Liver (tissue), 9 donors: ENCODE measurements around the gene SDHAF1. TPM values are rescaled to one million over a fixed set of nuclear protein-coding genes. Genes with fewer than 3 reads are reported as not detected.
"Not testable (repeated sequence)": the region's sequence is repeated elsewhere in the genome, so short reads cannot be mapped to it uniquely, and the experiment has no call there.

ENCODE experiments used
- DNase-seq: peaks from one replicate; pipeline ENCODE4 v3.0.0-alpha.2; 2017; ENCODE audit warnings: low spot score
- H3K27ac ChIP-seq, 2 donors: one replicate each; pipeline ENCODE4 v1.7.0; 2013; ENCODE audit warnings: inconsistent platforms in 2 of 2, low read length in 2 of 2, control low read depth in 1 of 2, low read depth in 1 of 2, mild to moderate bottlenecking in 1 of 2
- H3K27me3 ChIP-seq, 4 donors: one replicate each; pipeline versions ENCODE4 v1.6.1 to v1.7.0; 2013; ENCODE audit warnings: low read length in 3 of 4, inconsistent platforms in 1 of 4, mild to moderate bottlenecking in 1 of 4, moderate library complexity in 1 of 4; ENCODE audit not compliant: control insufficient read depth in 4 of 4, insufficient read depth in 4 of 4
- H3K36me3 ChIP-seq, 4 donors: one replicate each; pipeline versions ENCODE4 v1.6.1 to v1.7.0; 2013; ENCODE audit warnings: low read length in 3 of 4, mild to moderate bottlenecking in 3 of 4, low read depth in 1 of 4, moderate library complexity in 1 of 4; ENCODE audit not compliant: control insufficient read depth in 4 of 4, insufficient read depth in 3 of 4
- H3K4me1 ChIP-seq, 4 donors: one replicate each; pipeline versions ENCODE4 v1.6.1 to v1.7.0; 2013; ENCODE audit warnings: low read length in 3 of 4, mild to moderate bottlenecking in 3 of 4, moderate library complexity in 1 of 4; ENCODE audit not compliant: control insufficient read depth in 4 of 4, insufficient read depth in 4 of 4
- H3K4me3 ChIP-seq, 3 donors: one replicate each; pipeline versions ENCODE4 v1.6.1 to v1.7.0; 2013; ENCODE audit warnings: low read length in 3 of 3, control low read depth in 1 of 3, low read depth in 1 of 3, mild to moderate bottlenecking in 1 of 3
- H3K9ac ChIP-seq, 2 donors: one replicate each; pipeline ENCODE4 v1.7.0; 2013; ENCODE audit warnings: low read length in 2 of 2, mild to moderate bottlenecking in 2 of 2, moderate library complexity in 2 of 2, control low read depth in 1 of 2, low read depth in 1 of 2
- H3K9me3 ChIP-seq, 4 donors: one replicate each; pipeline versions ENCODE4 v1.6.1 to v1.7.0; 2013; ENCODE audit warnings: low read length in 3 of 4; ENCODE audit not compliant: control insufficient read depth in 4 of 4
- EGR1 ChIP-seq, 2 donors: IDR thresholded peaks; 2 replicates each; pipeline ENCODE4 v1.6.1; 2016 to 2018; ENCODE audit warnings: antibody characterized with exemption in 2 of 2, low read depth in 2 of 2
- FOXA1 ChIP-seq: IDR thresholded peaks from 2 replicates; pipeline ENCODE4 v1.6.1; 2016; ENCODE audit warnings: antibody characterized with exemption
- FOXA2 ChIP-seq: IDR thresholded peaks from 2 replicates; pipeline ENCODE4 v1.6.1; 2016; ENCODE audit warnings: antibody characterized with exemption
- GABPA ChIP-seq, 2 donors: IDR thresholded peaks in 1 of 2; conservative IDR thresholded peaks in 1 of 2; 2 replicates each; pipeline ENCODE4 v1.6.1; 2016; ENCODE audit warnings: antibody characterized with exemption in 2 of 2, mild to moderate bottlenecking in 1 of 2, moderate library complexity in 1 of 2
- HNF4A ChIP-seq, 2 donors: conservative IDR thresholded peaks; 2 replicates each; pipeline ENCODE4 v1.6.1; 2016; ENCODE audit warnings: antibody characterized with exemption in 2 of 2, mild to moderate bottlenecking in 2 of 2
- HNF4G ChIP-seq: IDR thresholded peaks from 2 replicates; pipeline ENCODE4 v1.6.1; 2016; ENCODE audit warnings: antibody characterized with exemption
- JUND ChIP-seq, 2 donors: IDR thresholded peaks; 2 replicates each; pipeline ENCODE4 v1.6.1; 2016; ENCODE audit warnings: antibody characterized with exemption in 2 of 2
- NR2F2 ChIP-seq: IDR thresholded peaks from 2 replicates; pipeline ENCODE4 v1.6.1; 2016; ENCODE audit warnings: antibody characterized with exemption
- RAD21 ChIP-seq, 2 donors: IDR thresholded peaks; 2 replicates each; pipeline ENCODE4 v1.6.1; 2016; ENCODE audit warnings: antibody characterized with exemption in 2 of 2, mild to moderate bottlenecking in 2 of 2
- RXRA ChIP-seq, 2 donors: IDR thresholded peaks; 2 replicates each; pipeline ENCODE4 v1.6.1; 2017 to 2018; ENCODE audit warnings: antibody characterized with exemption in 2 of 2, mild to moderate bottlenecking in 1 of 2
- SP1 ChIP-seq: IDR thresholded peaks from 2 replicates; pipeline ENCODE4 v1.6.1; 2018; ENCODE audit warnings: antibody characterized with exemption, mild to moderate bottlenecking
- TAF1 ChIP-seq: conservative IDR thresholded peaks from 2 replicates; pipeline ENCODE4 v1.6.1; 2016; ENCODE audit warnings: antibody characterized with exemption, mild to moderate bottlenecking
- YY1 ChIP-seq: IDR thresholded peaks from 2 replicates; pipeline ENCODE4 v1.6.1; 2016; ENCODE audit warnings: antibody characterized with exemption, mild to moderate bottlenecking
- WGBS: extraction: QIAGEN DNeasy Blood & Tissue Kit; methylation state at CpG from one replicate; pipeline ENCODE4 v1.1.7; 2013; 5-methylcytosine and 5-hydroxymethylcytosine counted together
- polyA plus RNA-seq, 2 donors: library from polyadenylated mRNA; stranded (reverse) in 1 of 2; unstranded in 1 of 2; fragments of 200-250 nt in 1 of 2; fragments of >200 nt in 1 of 2; fragmentation: Nextera tagmentation in 1 of 2; extraction: Ambion mirVana in 1 of 2; gene quantifications; one replicate each; pipeline versions ENCODE4 v1.2.1 to v1.2.3, GENCODE V29; 2013 to 2015
- total RNA-seq, 2 donors: library from RNA; depleted of rRNA; stranded (reverse); fragments of >200 nt; gene quantifications; one replicate each; pipeline ENCODE4 v1.2.3, GENCODE V29; 2014
- TF ChIP-seq, protein P1 (sequence below): IDR thresholded peaks from 2 replicates; pipeline ENCODE4 v1.6.1; 2016; ENCODE audit warnings: antibody characterized with exemption
- TF ChIP-seq, protein P2 (sequence below): IDR thresholded peaks from 2 replicates; pipeline ENCODE4 v1.6.1; 2016; ENCODE audit warnings: antibody characterized with exemption
- TF ChIP-seq, protein P3 (sequence below): IDR thresholded peaks from 2 replicates; pipeline ENCODE4 v1.6.1; 2016; ENCODE audit warnings: antibody characterized with exemption
- TF ChIP-seq, protein P4 (sequence below): fragments of 150-350 bp; IDR thresholded peaks from 2 replicates; pipeline ENCODE4 v1.5.1; 2017; ENCODE audit warnings: improper control_type of control experiment, low read depth, low read length; ENCODE audit not compliant: missing input control
- TF ChIP-seq, protein P5 (sequence below): IDR thresholded peaks from 2 replicates; pipeline ENCODE4 v1.6.1; 2016; ENCODE audit warnings: antibody characterized with exemption, mild to moderate bottlenecking
- donor health status: healthy.
- donor health status: healthy.
- donor health status: healthy.
- donor health status: healthy.
- donor health status: healthy.

SDHAF1 gene
- total and polyA plus RNA-seq, 4 donors = 8.4 to 28.4 (median 18.9) TPM

DNA sequence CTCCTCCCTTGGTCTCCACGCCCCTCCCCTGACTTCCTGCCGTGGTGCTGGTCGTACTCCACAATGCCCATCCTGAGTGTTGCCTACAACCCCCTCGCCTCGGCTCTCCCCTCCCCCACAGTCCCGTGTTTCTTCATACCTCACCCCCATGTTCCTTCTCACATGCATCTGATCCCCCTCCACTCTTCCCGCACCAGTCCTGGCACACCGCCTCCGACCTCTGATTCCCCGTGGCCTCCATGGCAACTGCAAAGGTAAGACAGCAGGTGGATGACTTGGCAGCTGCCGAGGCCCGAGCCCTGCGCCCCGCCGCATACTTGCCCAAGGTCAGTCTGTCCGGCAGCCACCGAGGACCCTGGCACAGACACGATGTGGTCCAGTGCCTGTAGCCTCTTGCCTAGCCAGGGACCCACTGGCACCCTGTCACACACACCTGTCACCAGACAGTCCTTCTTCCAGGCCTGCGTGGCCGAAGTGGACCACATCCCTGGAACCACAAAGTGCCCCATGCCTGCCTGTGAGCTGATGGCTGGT lies 16.1 kb upstream of the SDHAF1 start:
- Histone ChIP-seq H3K27ac (no peak overlapping the region), H3K36me3 (no peaks in the 10 kb centered on the region), H3K9ac (no peak overlapping the region), H3K9me3 (no peaks in the 10 kb centered on the region), H3K27me3 (no peaks in the 10 kb centered on the region), H3K4me1 (no peaks in the 10 kb centered on the region), H3K4me3 (no peak overlapping the region)
- TF ChIP-seq FOXA1 (no peak), EGR1 (IDR thresholded peaks at IDR 0.05; ENCODE audit: low read depth in 2 of 2) (no peak), JUND (IDR thresholded peaks at IDR 0.05) (no peak), GABPA (IDR thresholded peaks at IDR 0.05 in 1 of 2, conservative IDR thresholded peaks at IDR 0.05 in 1 of 2) (no peak), RXRA (IDR thresholded peaks at IDR 0.05) (no peak), NR2F2 (no peak), HNF4A (conservative IDR thresholded peaks at IDR 0.05) (no peak), YY1 (no peak), FOXA2 (no peak), HNF4G (no peak)
- TF ChIP-seq, protein P1, sequence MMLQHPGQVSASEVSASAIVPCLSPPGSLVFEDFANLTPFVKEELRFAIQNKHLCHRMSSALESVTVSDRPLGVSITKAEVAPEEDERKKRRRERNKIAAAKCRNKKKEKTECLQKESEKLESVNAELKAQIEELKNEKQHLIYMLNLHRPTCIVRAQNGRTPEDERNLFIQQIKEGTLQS = no peak
- TF ChIP-seq, protein P2, sequence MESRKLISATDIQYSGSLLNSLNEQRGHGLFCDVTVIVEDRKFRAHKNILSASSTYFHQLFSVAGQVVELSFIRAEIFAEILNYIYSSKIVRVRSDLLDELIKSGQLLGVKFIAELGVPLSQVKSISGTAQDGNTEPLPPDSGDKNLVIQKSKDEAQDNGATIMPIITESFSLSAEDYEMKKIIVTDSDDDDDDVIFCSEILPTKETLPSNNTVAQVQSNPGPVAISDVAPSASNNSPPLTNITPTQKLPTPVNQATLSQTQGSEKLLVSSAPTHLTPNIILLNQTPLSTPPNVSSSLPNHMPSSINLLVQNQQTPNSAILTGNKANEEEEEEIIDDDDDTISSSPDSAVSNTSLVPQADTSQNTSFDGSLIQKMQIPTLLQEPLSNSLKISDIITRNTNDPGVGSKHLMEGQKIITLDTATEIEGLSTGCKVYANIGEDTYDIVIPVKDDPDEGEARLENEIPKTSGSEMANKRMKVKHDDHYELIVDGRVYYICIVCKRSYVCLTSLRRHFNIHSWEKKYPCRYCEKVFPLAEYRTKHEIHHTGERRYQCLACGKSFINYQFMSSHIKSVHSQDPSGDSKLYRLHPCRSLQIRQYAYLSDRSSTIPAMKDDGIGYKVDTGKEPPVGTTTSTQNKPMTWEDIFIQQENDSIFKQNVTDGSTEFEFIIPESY = no peak
- TF ChIP-seq, protein P3, sequence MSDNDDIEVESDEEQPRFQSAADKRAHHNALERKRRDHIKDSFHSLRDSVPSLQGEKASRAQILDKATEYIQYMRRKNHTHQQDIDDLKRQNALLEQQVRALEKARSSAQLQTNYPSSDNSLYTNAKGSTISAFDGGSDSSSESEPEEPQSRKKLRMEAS = no peak
- DNase-seq = no peak
- 65% methylated on average over 20 of the region's 20 CpGs for WGBS

DNA sequence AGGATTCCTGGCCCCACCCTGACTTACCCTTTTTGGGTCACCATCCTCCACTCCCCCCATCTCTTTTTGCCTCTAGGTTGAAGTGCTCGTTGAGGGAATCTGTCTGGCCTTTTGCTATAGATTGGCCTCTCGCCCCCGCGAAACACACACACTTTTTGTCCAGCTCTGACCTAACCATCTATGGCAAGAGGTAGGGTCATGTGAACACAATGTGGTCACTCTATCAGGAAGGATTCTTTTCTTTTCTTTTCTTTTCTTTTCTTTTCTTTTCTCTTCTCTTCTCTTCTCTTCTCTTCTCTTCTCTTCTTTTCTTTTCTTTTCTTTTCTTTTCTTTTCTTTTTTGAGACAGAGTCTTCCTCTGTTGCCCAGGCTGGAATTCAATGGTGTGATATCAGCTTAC lies 14.0 kb upstream of the SDHAF1 start:
- H3K27ac ChIP-seq, H3K9me3 ChIP-seq, H3K9ac ChIP-seq, H3K36me3 ChIP-seq, H3K4me3 ChIP-seq, DNase-seq, H3K4me1 ChIP-seq, H3K27me3 ChIP-seq: not testable (repeated sequence)
- 80% methylated on average over 4 of the region's 4 CpGs for WGBS

DNA sequence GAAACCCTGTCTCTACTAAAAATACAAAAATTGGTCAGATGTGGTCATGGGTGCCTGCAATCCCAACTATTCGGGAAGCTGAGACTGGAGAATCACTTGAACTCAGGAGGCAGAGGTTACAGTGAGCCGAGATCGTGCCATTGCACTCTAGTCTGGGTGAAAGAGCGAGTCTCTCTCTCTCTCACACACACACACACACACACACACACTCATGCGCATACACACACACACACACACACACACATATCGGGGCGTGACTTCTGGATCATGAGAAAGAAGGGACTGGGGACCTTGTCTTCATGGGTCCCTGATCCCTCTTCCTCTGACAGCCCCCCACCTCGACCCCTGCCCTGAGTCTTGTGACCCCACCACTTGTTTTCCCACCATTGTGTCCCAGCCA lies 11.8 kb upstream of the SDHAF1 start:
- no peak for DNase-seq
- TF ChIP-seq, protein P3 = no peak
- TF ChIP-seq, protein P2 = no peak
- no peak for TF ChIP-seq FOXA2
- no peak for TF ChIP-seq HNF4G
- TF ChIP-seq SP1 = no peak
- no peak for TF ChIP-seq EGR1 (IDR thresholded peaks at IDR 0.05; ENCODE audit: low read depth in 2 of 2)
- no peak for TF ChIP-seq YY1
- no peak for TF ChIP-seq NR2F2
- TF ChIP-seq, protein P4, sequence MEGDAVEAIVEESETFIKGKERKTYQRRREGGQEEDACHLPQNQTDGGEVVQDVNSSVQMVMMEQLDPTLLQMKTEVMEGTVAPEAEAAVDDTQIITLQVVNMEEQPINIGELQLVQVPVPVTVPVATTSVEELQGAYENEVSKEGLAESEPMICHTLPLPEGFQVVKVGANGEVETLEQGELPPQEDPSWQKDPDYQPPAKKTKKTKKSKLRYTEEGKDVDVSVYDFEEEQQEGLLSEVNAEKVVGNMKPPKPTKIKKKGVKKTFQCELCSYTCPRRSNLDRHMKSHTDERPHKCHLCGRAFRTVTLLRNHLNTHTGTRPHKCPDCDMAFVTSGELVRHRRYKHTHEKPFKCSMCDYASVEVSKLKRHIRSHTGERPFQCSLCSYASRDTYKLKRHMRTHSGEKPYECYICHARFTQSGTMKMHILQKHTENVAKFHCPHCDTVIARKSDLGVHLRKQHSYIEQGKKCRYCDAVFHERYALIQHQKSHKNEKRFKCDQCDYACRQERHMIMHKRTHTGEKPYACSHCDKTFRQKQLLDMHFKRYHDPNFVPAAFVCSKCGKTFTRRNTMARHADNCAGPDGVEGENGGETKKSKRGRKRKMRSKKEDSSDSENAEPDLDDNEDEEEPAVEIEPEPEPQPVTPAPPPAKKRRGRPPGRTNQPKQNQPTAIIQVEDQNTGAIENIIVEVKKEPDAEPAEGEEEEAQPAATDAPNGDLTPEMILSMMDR = no peak
- no peak for TF ChIP-seq TAF1
- no peak for TF ChIP-seq RXRA (IDR thresholded peaks at IDR 0.05)
- TF ChIP-seq RAD21 (IDR thresholded peaks at IDR 0.05) = no peak
- TF ChIP-seq, protein P5, sequence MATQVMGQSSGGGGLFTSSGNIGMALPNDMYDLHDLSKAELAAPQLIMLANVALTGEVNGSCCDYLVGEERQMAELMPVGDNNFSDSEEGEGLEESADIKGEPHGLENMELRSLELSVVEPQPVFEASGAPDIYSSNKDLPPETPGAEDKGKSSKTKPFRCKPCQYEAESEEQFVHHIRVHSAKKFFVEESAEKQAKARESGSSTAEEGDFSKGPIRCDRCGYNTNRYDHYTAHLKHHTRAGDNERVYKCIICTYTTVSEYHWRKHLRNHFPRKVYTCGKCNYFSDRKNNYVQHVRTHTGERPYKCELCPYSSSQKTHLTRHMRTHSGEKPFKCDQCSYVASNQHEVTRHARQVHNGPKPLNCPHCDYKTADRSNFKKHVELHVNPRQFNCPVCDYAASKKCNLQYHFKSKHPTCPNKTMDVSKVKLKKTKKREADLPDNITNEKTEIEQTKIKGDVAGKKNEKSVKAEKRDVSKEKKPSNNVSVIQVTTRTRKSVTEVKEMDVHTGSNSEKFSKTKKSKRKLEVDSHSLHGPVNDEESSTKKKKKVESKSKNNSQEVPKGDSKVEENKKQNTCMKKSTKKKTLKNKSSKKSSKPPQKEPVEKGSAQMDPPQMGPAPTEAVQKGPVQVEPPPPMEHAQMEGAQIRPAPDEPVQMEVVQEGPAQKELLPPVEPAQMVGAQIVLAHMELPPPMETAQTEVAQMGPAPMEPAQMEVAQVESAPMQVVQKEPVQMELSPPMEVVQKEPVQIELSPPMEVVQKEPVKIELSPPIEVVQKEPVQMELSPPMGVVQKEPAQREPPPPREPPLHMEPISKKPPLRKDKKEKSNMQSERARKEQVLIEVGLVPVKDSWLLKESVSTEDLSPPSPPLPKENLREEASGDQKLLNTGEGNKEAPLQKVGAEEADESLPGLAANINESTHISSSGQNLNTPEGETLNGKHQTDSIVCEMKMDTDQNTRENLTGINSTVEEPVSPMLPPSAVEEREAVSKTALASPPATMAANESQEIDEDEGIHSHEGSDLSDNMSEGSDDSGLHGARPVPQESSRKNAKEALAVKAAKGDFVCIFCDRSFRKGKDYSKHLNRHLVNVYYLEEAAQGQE = no peak
- TF ChIP-seq HNF4A (conservative IDR thresholded peaks at IDR 0.05) = no peak
- TF ChIP-seq JUND (IDR thresholded peaks at IDR 0.05) = no peak
- Histone ChIP-seq H3K27me3 (peaks cover 0 to 4% (median 0%) of the 10 kb centered on the region in 4 donors), H3K36me3 (no peaks in the 10 kb centered on the region), H3K9ac (no peak overlapping the region), H3K9me3 (no peaks in the 10 kb centered on the region), H3K27ac (no peak overlapping the region), H3K4me3 (no peak overlapping the region), H3K4me1 (peaks cover 0 to 4% (median 0%) of the 10 kb centered on the region in 4 donors)
- WGBS = 77% methylated on average over 8 of the region's 8 CpGs
